Measurements from ENCODE around the gene PARP1.

Gene PARP1

DNA sequence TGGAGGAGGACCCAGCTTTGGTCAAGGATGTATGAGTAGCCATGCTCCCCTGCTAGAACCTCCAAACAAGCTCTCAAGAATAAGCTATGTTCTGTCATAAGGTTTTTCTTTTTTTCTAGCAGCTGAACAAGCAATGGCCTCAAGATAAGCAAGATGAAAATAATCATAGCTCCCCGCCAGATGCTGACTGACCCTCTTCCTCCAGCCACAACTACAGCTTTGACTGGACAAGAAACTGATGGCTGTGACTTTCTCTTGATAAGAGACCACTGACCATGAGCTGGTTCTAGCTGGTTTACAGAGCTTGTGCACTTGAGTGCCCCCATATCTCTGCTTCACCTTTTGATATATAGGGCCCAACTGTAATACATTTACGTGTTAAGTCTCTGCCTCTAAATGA is 38.2 kb upstream of the PARP1 start:
- no peak overlapping the region for H2BK15ac ChIP-seq (ENCODE audit: low read depth, poor library complexity, severe bottlenecking)
- no peaks in the 10 kb centered on the region for H3K9me3 ChIP-seq (ENCODE audit: control insufficient read depth, low read length)
- no peaks in the 10 kb centered on the region for H3K36me3 ChIP-seq (ENCODE audit: control insufficient read depth in 1 of 2, insufficient read depth in 2 of 2, low read depth in 1 of 2, low read length in 2 of 2)
- H4K91ac ChIP-seq (ENCODE audit: low read length): no peak overlapping the region
- H3K14ac ChIP-seq (ENCODE audit: low read length in 2 of 2): no peak overlapping the region
- no peak overlapping the region for H3K27ac ChIP-seq (ENCODE audit: low read length, poor library complexity, severe bottlenecking)
- no peak overlapping the region for H2BK12ac ChIP-seq (ENCODE audit: low read length in 2 of 2)
- no peak overlapping the region for H3K18ac ChIP-seq (ENCODE audit: low read depth in 1 of 2, low read length in 2 of 2)
- no peak overlapping the region for H2BK5ac ChIP-seq (ENCODE audit: low read depth, low read length, poor library complexity, severe bottlenecking)
- no peak overlapping the region for H3K9ac ChIP-seq (ENCODE audit: low read length)
- H3K4ac ChIP-seq (ENCODE audit: low read depth in 1 of 2, low read length in 2 of 2): no peak overlapping the region
- no peaks in the 10 kb centered on the region for H3K79me1 ChIP-seq (replicated peaks; ENCODE audit: low read length, poor library complexity, severe bottlenecking)
- H4K8ac ChIP-seq (ENCODE audit: low read length): no peak overlapping the region
- no peak overlapping the region for H3K23ac ChIP-seq (ENCODE audit: low read length in 2 of 2)
- peaks cover 3% of the 10 kb centered on the region for H3K4me1 ChIP-seq (ENCODE audit: control insufficient read depth, insufficient read depth, low read depth, low read length)
- H3K4me3 ChIP-seq (ENCODE audit: insufficient read depth in 1 of 2, low read depth in 1 of 2, low read length in 2 of 2): no peak overlapping the region
- H3K27me3 ChIP-seq (ENCODE audit: control insufficient read depth in 1 of 2, insufficient read depth in 1 of 2, low read length in 2 of 2): peaks cover 19 to 35% of the 10 kb centered on the region in 2 experiments
- H2AFZ ChIP-seq (ENCODE audit: low read depth, low read length): no peak overlapping the region
- DNase-seq: no peak
- no peak overlapping the region for H2BK120ac ChIP-seq (ENCODE audit: low read depth, low read length)
- H3K4me2 ChIP-seq (ENCODE audit: low read length, poor library complexity, severe bottlenecking): no peak overlapping the region
- 90% methylated on average over 1 of the region's 2 CpGs for WGBS
- H2AK5ac ChIP-seq (ENCODE audit: low read length, severe bottlenecking): no peak overlapping the region

DNA sequence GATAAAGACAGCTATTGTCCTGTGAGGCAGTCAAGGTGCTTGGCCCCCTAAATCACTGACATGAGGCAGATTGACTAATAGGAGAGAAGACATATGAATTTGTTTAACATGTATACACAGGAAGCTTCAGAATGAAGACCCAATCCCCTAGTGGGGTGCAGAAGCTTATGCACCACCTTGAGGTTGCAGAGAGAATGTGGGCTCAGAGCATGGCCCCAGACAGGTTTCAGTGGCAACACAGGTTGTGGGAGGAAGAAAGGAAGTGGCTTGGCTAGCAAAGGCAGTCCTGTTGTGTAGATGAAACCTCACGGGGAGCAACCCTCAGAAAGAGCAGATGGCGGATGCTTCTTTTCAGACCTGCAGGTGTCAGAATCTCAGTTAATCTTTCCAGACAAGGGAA is 37.0 kb upstream of the PARP1 start:
- no peak overlapping the region for H4K91ac ChIP-seq (ENCODE audit: low read length)
- no peak overlapping the region for H3K27ac ChIP-seq (ENCODE audit: low read length, poor library complexity, severe bottlenecking)
- no peak overlapping the region for H2AK5ac ChIP-seq (ENCODE audit: low read length, severe bottlenecking)
- H4K8ac ChIP-seq (ENCODE audit: low read length): no peak overlapping the region
- DNase-seq: no peak
- peaks cover 7 to 23% of the 10 kb centered on the region in 2 experiments for H3K27me3 ChIP-seq (ENCODE audit: control insufficient read depth in 1 of 2, insufficient read depth in 1 of 2, low read length in 2 of 2)
- H3K14ac ChIP-seq (ENCODE audit: low read length in 2 of 2): peak overlapping the region in 1 of 2 experiments; percentile 55
- H3K23ac ChIP-seq (ENCODE audit: low read length in 2 of 2): no peak overlapping the region
- no peak overlapping the region for H2AFZ ChIP-seq (ENCODE audit: low read depth, low read length)
- H2BK5ac ChIP-seq (ENCODE audit: low read depth, low read length, poor library complexity, severe bottlenecking): no peak overlapping the region
- peaks cover 3% of the 10 kb centered on the region for H3K4me1 ChIP-seq (ENCODE audit: control insufficient read depth, insufficient read depth, low read depth, low read length)
- H2BK15ac ChIP-seq (ENCODE audit: low read depth, poor library complexity, severe bottlenecking): no peak overlapping the region
- no peak overlapping the region for H2BK120ac ChIP-seq (ENCODE audit: low read depth, low read length)
- no peaks in the 10 kb centered on the region for H3K9me3 ChIP-seq (ENCODE audit: control insufficient read depth, low read length)
- no peak overlapping the region for H3K18ac ChIP-seq (ENCODE audit: low read depth in 1 of 2, low read length in 2 of 2)
- H3K4me2 ChIP-seq (ENCODE audit: low read length, poor library complexity, severe bottlenecking): no peak overlapping the region
- H3K4ac ChIP-seq (ENCODE audit: low read depth in 1 of 2, low read length in 2 of 2): no peak overlapping the region
- no peak overlapping the region for H2BK12ac ChIP-seq (ENCODE audit: low read length in 2 of 2)
- no peaks in the 10 kb centered on the region for H3K79me1 ChIP-seq (replicated peaks; ENCODE audit: low read length, poor library complexity, severe bottlenecking)
- H3K4me3 ChIP-seq (ENCODE audit: insufficient read depth in 1 of 2, low read depth in 1 of 2, low read length in 2 of 2): no peak overlapping the region
- H3K36me3 ChIP-seq (ENCODE audit: control insufficient read depth in 1 of 2, insufficient read depth in 2 of 2, low read depth in 1 of 2, low read length in 2 of 2): no peaks in the 10 kb centered on the region
- H3K9ac ChIP-seq (ENCODE audit: low read length): no peak overlapping the region
- 77% methylated on average over 2 of the region's 2 CpGs for WGBS

- peaks cover 11 to 29% of the 10 kb centered on the region in 2 experiments for H3K27me3 ChIP-seq (ENCODE audit: control insufficient read depth in 1 of 2, insufficient read depth in 1 of 2, low read length in 2 of 2)
- 87% methylated on average over 3 of the region's 3 CpGs for whole genome bisulfite sequencing
Measured at GRCh38 chr1:226443439-226443838, 35.5 kb upstream of the PARP1 start.

GRCh38 chr1:226443033-226443432 is 35.1 kb upstream of the PARP1 start:
- peak overlapping the region in 1 of 2 experiments; percentile 41 for H3K14ac ChIP-seq (ENCODE audit: low read length in 2 of 2)
- no peak for DNase-seq
- no peaks in the 10 kb centered on the region for H3K79me1 ChIP-seq (replicated peaks; ENCODE audit: low read length, poor library complexity, severe bottlenecking)
- no peak overlapping the region for H3K23ac ChIP-seq (ENCODE audit: low read length in 2 of 2)
- no peak overlapping the region for H3K4me2 ChIP-seq (ENCODE audit: low read length, poor library complexity, severe bottlenecking)
- H2AK5ac ChIP-seq (ENCODE audit: low read length, severe bottlenecking): no peak overlapping the region
- H3K27me3 ChIP-seq (ENCODE audit: control insufficient read depth in 1 of 2, insufficient read depth in 1 of 2, low read length in 2 of 2): peaks cover 14 to 32% of the 10 kb centered on the region in 2 experiments
- H2BK15ac ChIP-seq (ENCODE audit: low read depth, poor library complexity, severe bottlenecking): no peak overlapping the region
- H3K36me3 ChIP-seq (ENCODE audit: control insufficient read depth in 1 of 2, insufficient read depth in 2 of 2, low read depth in 1 of 2, low read length in 2 of 2): no peaks in the 10 kb centered on the region
- no peak overlapping the region for H2BK12ac ChIP-seq (ENCODE audit: low read length in 2 of 2)
- H3K18ac ChIP-seq (ENCODE audit: low read depth in 1 of 2, low read length in 2 of 2): no peak overlapping the region
- WGBS: 66% methylated on average over 5 of the region's 6 CpGs
- H3K27ac ChIP-seq (ENCODE audit: low read length, poor library complexity, severe bottlenecking): no peak overlapping the region
- H3K9ac ChIP-seq (ENCODE audit: low read length): no peak overlapping the region
- no peak overlapping the region for H2BK5ac ChIP-seq (ENCODE audit: low read depth, low read length, poor library complexity, severe bottlenecking)
- no peak overlapping the region for H4K8ac ChIP-seq (ENCODE audit: low read length)
- no peak overlapping the region for H2BK120ac ChIP-seq (ENCODE audit: low read depth, low read length)
- H3K9me3 ChIP-seq (ENCODE audit: control insufficient read depth, low read length): no peaks in the 10 kb centered on the region
- H3K4me3 ChIP-seq (ENCODE audit: insufficient read depth in 1 of 2, low read depth in 1 of 2, low read length in 2 of 2): no peak overlapping the region
- peaks cover 3% of the 10 kb centered on the region for H3K4me1 ChIP-seq (ENCODE audit: control insufficient read depth, insufficient read depth, low read depth, low read length)
- H2AFZ ChIP-seq (ENCODE audit: low read depth, low read length): no peak overlapping the region
- H3K4ac ChIP-seq (ENCODE audit: low read depth in 1 of 2, low read length in 2 of 2): no peak overlapping the region
- peak overlapping the region; percentile 62 for H4K91ac ChIP-seq (ENCODE audit: low read length)

More at GRCh38 chr1:226443439-226443838, 35.5 kb upstream of the PARP1 start:
- peaks cover 3% of the 10 kb centered on the region for H3K4me1 ChIP-seq (ENCODE audit: control insufficient read depth, insufficient read depth, low read depth, low read length)
- H3K23ac ChIP-seq (ENCODE audit: low read length in 2 of 2): no peak overlapping the region
- H4K91ac ChIP-seq (ENCODE audit: low read length): no peak overlapping the region
- no peak overlapping the region for H3K18ac ChIP-seq (ENCODE audit: low read depth in 1 of 2, low read length in 2 of 2)
- no peak overlapping the region for H3K4me3 ChIP-seq (ENCODE audit: insufficient read depth in 1 of 2, low read depth in 1 of 2, low read length in 2 of 2)
- H3K36me3 ChIP-seq (ENCODE audit: control insufficient read depth in 1 of 2, insufficient read depth in 2 of 2, low read depth in 1 of 2, low read length in 2 of 2): no peaks in the 10 kb centered on the region
- H3K79me1 ChIP-seq (replicated peaks; ENCODE audit: low read length, poor library complexity, severe bottlenecking): no peaks in the 10 kb centered on the region
- H3K27ac ChIP-seq (ENCODE audit: low read length, poor library complexity, severe bottlenecking): no peak overlapping the region
- no peak overlapping the region for H2BK120ac ChIP-seq (ENCODE audit: low read depth, low read length)
- no peak overlapping the region for H2BK12ac ChIP-seq (ENCODE audit: low read length in 2 of 2)
- peak; percentile 12 for DNase-seq
- no peak overlapping the region for H4K8ac ChIP-seq (ENCODE audit: low read length)
- no peak overlapping the region for H2AFZ ChIP-seq (ENCODE audit: low read depth, low read length)
- no peak overlapping the region for H3K9ac ChIP-seq (ENCODE audit: low read length)
- no peak overlapping the region for H2AK5ac ChIP-seq (ENCODE audit: low read length, severe bottlenecking)
- H3K4ac ChIP-seq (ENCODE audit: low read depth in 1 of 2, low read length in 2 of 2): no peak overlapping the region
- H3K4me2 ChIP-seq (ENCODE audit: low read length, poor library complexity, severe bottlenecking): no peak overlapping the region
- no peaks in the 10 kb centered on the region for H3K9me3 ChIP-seq (ENCODE audit: control insufficient read depth, low read length)
- no peak overlapping the region for H2BK5ac ChIP-seq (ENCODE audit: low read depth, low read length, poor library complexity, severe bottlenecking)
- H2BK15ac ChIP-seq (ENCODE audit: low read depth, poor library complexity, severe bottlenecking): no peak overlapping the region
- no peak overlapping the region for H3K14ac ChIP-seq (ENCODE audit: low read length in 2 of 2)

Measured in mesenchymal stem cell (in vitro differentiated cells and primary cell).